Endothelial cell of umbilical vein (primary cell): Measurements from ENCODE around the gene TMEM129.

Experiments used
- MYC ChIP-seq: IDR thresholded peaks from one replicate; pipeline ENCODE4 v1.6.1; 2011; ENCODE audit warnings: mild to moderate bottlenecking, low read depth, low read length
- POLR2A ChIP-seq: IDR thresholded peaks from 2 replicates; pipeline ENCODE4 v1.6.1; 2012; ENCODE audit warnings: low read depth, mild to moderate bottlenecking, control low read depth, low read length
- POLR2AphosphoS5 ChIP-seq: IDR thresholded peaks from 2 replicates; pipeline ENCODE4 v1.6.1; 2012; ENCODE audit warnings: low read depth, mild to moderate bottlenecking, control low read depth, low read length, moderate library complexity; ENCODE audit not compliant: insufficient read depth
- TF ChIP-seq, protein P1 (sequence below), 2 donors: IDR thresholded peaks; 1 replicate in 1 of 2; 2 replicates in 1 of 2; pipeline ENCODE4 v1.5.1; 2011; ENCODE audit warnings: low read length in 2 of 2, mild to moderate bottlenecking in 2 of 2, moderate library complexity in 2 of 2, control low read depth in 1 of 2, inconsistent platforms in 1 of 2, low read depth in 1 of 2; ENCODE audit not compliant: insufficient read depth in 1 of 2; ENCODE audit errors: extremely low read depth in 1 of 2

DNA sequence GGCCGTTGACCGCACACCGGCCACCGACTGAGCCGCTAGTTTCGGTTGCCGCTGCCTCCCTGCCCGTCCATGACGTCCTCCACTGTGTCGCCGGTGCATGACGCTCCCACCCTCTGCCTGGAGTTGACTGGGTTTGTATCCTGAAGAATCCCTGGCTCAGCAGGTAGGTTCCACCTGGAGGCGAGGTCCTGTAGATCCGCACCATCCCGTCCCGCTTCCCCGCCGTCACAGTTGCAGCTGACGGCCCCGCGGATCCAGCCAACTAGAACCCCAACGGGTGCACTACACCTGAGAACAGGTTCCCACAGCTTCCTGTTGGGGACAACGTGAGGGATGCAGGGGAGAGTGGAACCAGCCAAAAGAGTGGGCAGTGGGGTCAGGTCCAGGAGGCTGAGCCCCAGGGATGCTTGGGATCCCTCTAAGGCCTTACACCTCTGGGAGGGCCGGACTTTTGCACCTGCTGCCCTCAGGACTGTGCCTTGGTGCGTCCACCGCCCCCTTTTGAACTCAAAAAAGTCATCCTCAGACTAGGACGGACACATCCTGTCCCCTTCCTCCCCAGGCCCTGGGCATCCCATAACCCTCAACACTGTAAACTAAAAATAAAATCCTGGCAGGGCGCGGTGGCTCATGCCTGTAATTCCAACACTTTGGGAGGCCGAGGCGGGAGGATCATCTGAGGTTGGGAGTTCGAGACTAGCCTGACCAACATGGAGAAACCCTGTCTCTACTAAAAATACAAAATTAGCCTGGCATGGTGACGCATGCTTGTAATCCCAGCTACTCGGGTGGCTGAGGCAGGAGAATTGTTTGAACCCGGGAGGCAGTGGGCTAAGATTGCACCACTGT, 7.9 kb downstream of the TMEM129 start:
- TF ChIP-seq, protein P1, sequence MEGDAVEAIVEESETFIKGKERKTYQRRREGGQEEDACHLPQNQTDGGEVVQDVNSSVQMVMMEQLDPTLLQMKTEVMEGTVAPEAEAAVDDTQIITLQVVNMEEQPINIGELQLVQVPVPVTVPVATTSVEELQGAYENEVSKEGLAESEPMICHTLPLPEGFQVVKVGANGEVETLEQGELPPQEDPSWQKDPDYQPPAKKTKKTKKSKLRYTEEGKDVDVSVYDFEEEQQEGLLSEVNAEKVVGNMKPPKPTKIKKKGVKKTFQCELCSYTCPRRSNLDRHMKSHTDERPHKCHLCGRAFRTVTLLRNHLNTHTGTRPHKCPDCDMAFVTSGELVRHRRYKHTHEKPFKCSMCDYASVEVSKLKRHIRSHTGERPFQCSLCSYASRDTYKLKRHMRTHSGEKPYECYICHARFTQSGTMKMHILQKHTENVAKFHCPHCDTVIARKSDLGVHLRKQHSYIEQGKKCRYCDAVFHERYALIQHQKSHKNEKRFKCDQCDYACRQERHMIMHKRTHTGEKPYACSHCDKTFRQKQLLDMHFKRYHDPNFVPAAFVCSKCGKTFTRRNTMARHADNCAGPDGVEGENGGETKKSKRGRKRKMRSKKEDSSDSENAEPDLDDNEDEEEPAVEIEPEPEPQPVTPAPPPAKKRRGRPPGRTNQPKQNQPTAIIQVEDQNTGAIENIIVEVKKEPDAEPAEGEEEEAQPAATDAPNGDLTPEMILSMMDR (IDR thresholded peaks at IDR 0.05; ENCODE audit: extremely low read depth in 1 of 2, insufficient read depth in 1 of 2, low read depth in 1 of 2, low read length in 2 of 2) = no peak
- TF ChIP-seq POLR2A (no peak), POLR2AphosphoS5 (no peak), MYC (no peak)
